H1 (cell line): Measurements from ENCODE around the gene STEAP4. TPM values are rescaled to one million over a fixed set of nuclear protein-coding genes. Genes with fewer than 3 reads are reported as not detected.

Source experiments
- CTCF ChIA-PET: fragments of 300-600 bp; sonication (Branson Sonifier 250); formaldehyde crosslinking; loops from one replicate; lab custom pipeline; 2021; ENCODE audit not compliant: partially characterized antibody; lab: Charles Lee
- POLR2A ChIA-PET: fragments of 300-600 bp; sonication (Branson Sonifier 250); formaldehyde crosslinking; loops from one replicate; lab custom pipeline; 2021; ENCODE audit warnings: inconsistent platforms; ENCODE audit not compliant: partially characterized antibody; lab: Charles Lee
- DNase-seq, 2 experiments: peaks; one replicate each; pipeline versions ENCODE4 v3.0.0 to v3.0.0-alpha.2; 2010 to 2022; ENCODE audit warnings: low spot score in 2 of 2, low read depth in 1 of 2, mixed read lengths in 1 of 2
- FAIRE-seq: peaks from 2 replicates; lab custom pipeline; 2011; peaks lifted over from hg19 to GRCh38; lab: Jason Lieb, UNC
- H2AFZ ChIP-seq: 2 replicates; pipeline ENCODE4 v1.8.1; 2012; ENCODE audit warnings: low read length, inconsistent platforms
- H2AK5ac ChIP-seq: 2 replicates; pipeline ENCODE4 v1.6.1; 2013; ENCODE audit warnings: low read depth, low read length
- H2BK120ac ChIP-seq: replicated peaks from 2 replicates; pipeline ENCODE3; 2013; ENCODE audit warnings: low read depth, low read length, inconsistent platforms
- H2BK12ac ChIP-seq: 2 replicates; pipeline ENCODE4 v1.6.1; 2013; ENCODE audit warnings: low read depth, low read length
- H2BK15ac ChIP-seq: 2 replicates; pipeline ENCODE4 v1.6.1; 2013; ENCODE audit warnings: low read length
- H2BK20ac ChIP-seq: 2 replicates; pipeline ENCODE4 v1.6.1; 2013; ENCODE audit warnings: low read length
- H2BK5ac ChIP-seq: 2 replicates; pipeline ENCODE4 v1.6.1; 2013; ENCODE audit warnings: low read depth, low read length
- H3K14ac ChIP-seq: 2 replicates; pipeline ENCODE4 v1.6.1; 2013; ENCODE audit warnings: inconsistent platforms; ENCODE audit not compliant: insufficient read length
- H3K18ac ChIP-seq: 2 replicates; pipeline ENCODE4 v1.6.1; 2013; ENCODE audit warnings: low read length; ENCODE audit errors: extremely low read depth
- H3K23ac ChIP-seq: 2 replicates; pipeline ENCODE4 v1.6.1; 2013; ENCODE audit warnings: inconsistent platforms; ENCODE audit not compliant: insufficient read length
- H3K23me2 ChIP-seq: 2 replicates; pipeline ENCODE4 v1.6.1; 2013; ENCODE audit warnings: low read depth, low read length
- H3K27ac ChIP-seq: 2 replicates; pipeline ENCODE4 v1.6.1; 2011; ENCODE audit warnings: low read depth, low read length, inconsistent platforms
- H3K27me3 ChIP-seq, 4 experiments: replicated peaks in 1 of 4; 1 replicate in 1 of 4; 2 replicates in 3 of 4; pipeline versions ENCODE4 v1.6.1 to v1.8.1; 2011 to 2013; ENCODE audit warnings: low read length in 3 of 4, mild to moderate bottlenecking in 3 of 4, inconsistent platforms in 2 of 4, mixed read lengths in 2 of 4, moderate library complexity in 1 of 4; ENCODE audit not compliant: control insufficient read depth in 3 of 4, insufficient read depth in 3 of 4; ENCODE audit errors: extremely low read depth in 1 of 4
- H3K36me3 ChIP-seq, 4 experiments: 2 replicates each; pipeline versions ENCODE4 v1.6.1 to v1.8.1; 2011 to 2013; ENCODE audit warnings: mild to moderate bottlenecking in 4 of 4, low read length in 3 of 4, moderate library complexity in 2 of 4, control low read depth in 1 of 4, inconsistent platforms in 1 of 4; ENCODE audit not compliant: insufficient read depth in 4 of 4, control insufficient read depth in 2 of 4
- H3K4ac ChIP-seq: replicated peaks from 2 replicates; pipeline ENCODE3; 2013; ENCODE audit warnings: low read length, low read depth, mixed read lengths, inconsistent platforms; ENCODE audit not compliant: insufficient read length
- H3K4me1 ChIP-seq, 4 experiments: replicated peaks in 1 of 4; 1 replicate in 1 of 4; 2 replicates in 3 of 4; pipeline versions ENCODE4 v1.6.1 to v1.8.1; 2011 to 2013; ENCODE audit warnings: low read length in 3 of 4, inconsistent platforms in 2 of 4, mixed read lengths in 1 of 4; ENCODE audit not compliant: insufficient read depth in 4 of 4, control insufficient read depth in 3 of 4
- H3K4me2 ChIP-seq, 2 experiments: 2 replicates each; pipeline versions ENCODE4 v1.6.1 to v1.8.1; 2011 to 2013; ENCODE audit warnings: low read depth in 2 of 2, low read length in 2 of 2, control low read depth in 1 of 2, inconsistent platforms in 1 of 2, mild to moderate bottlenecking in 1 of 2; ENCODE audit not compliant: insufficient read depth in 1 of 2
- H3K4me3 ChIP-seq, 4 experiments: fragments of 200-600, 300-600 bp in 1 of 4; sonication (generic), shearing (Covaris generic), sonication (Bioruptor Twin) in 1 of 4; 2 replicates each; pipeline versions ENCODE4 v1.5.1 to v1.8.1; 2011 to 2016; ENCODE audit warnings: low read length in 4 of 4, low read depth in 3 of 4, control low read depth in 2 of 4, inconsistent platforms in 2 of 4, mild to moderate bottlenecking in 2 of 4, mixed read lengths in 1 of 4, moderate library complexity in 1 of 4; ENCODE audit not compliant: insufficient read depth in 2 of 4; ENCODE audit errors: extremely low read depth in 1 of 4
- H3K56ac ChIP-seq: replicated peaks from 2 replicates; pipeline ENCODE3; 2013; ENCODE audit warnings: low read depth, mild to moderate bottlenecking, mixed read lengths, low read length, inconsistent platforms; ENCODE audit not compliant: insufficient read length
- H3K79me1 ChIP-seq: 2 replicates; pipeline ENCODE4 v1.6.1; 2013; ENCODE audit warnings: low read depth, low read length, control low read depth
- H3K79me2 ChIP-seq, 2 experiments: 2 replicates each; pipeline versions ENCODE4 v1.6.1 to v1.8.1; 2012 to 2013; ENCODE audit warnings: low read length in 2 of 2, mild to moderate bottlenecking in 2 of 2, inconsistent platforms in 1 of 2; ENCODE audit not compliant: insufficient read depth in 2 of 2, control insufficient read depth in 1 of 2
- H3K9ac ChIP-seq, 4 experiments: replicated peaks in 1 of 4; 1 replicate in 1 of 4; 2 replicates in 3 of 4; pipeline versions ENCODE4 v1.6.1 to v1.8.1; 2011 to 2013; ENCODE audit warnings: low read depth in 3 of 4, low read length in 3 of 4, control low read depth in 2 of 4, mild to moderate bottlenecking in 2 of 4, moderate library complexity in 2 of 4, inconsistent platforms in 1 of 4; ENCODE audit errors: extremely low read depth in 1 of 4
- H3K9me3 ChIP-seq, 2 experiments: 2 replicates each; pipeline versions ENCODE4 v1.6.1 to v1.8.1; 2012 to 2013; ENCODE audit warnings: mild to moderate bottlenecking in 2 of 2, moderate library complexity in 2 of 2, control low read depth in 1 of 2, inconsistent platforms in 1 of 2, low read depth in 1 of 2, low read length in 1 of 2, mixed read lengths in 1 of 2; ENCODE audit not compliant: insufficient read depth in 2 of 2
- H4K20me1 ChIP-seq, 2 experiments: replicated peaks in 1 of 2; 2 replicates each; pipeline versions ENCODE3 to v1.8.1; 2011 to 2013; ENCODE audit warnings: inconsistent platforms in 2 of 2, low read length in 2 of 2, mild to moderate bottlenecking in 1 of 2; ENCODE audit not compliant: insufficient read depth in 2 of 2, control insufficient read depth in 1 of 2
- H4K5ac ChIP-seq: 2 replicates; pipeline ENCODE4 v1.6.1; 2013; ENCODE audit warnings: low read length, low read depth, mixed read lengths, inconsistent platforms; ENCODE audit not compliant: insufficient read length
- H4K8ac ChIP-seq: 2 replicates; pipeline ENCODE4 v1.8.0; 2013; ENCODE audit warnings: mild to moderate bottlenecking, moderate library complexity, low read length, inconsistent platforms; ENCODE audit not compliant: insufficient read depth; ENCODE audit errors: extremely low read depth
- H4K91ac ChIP-seq: replicated peaks from 2 replicates; pipeline ENCODE3; 2013; ENCODE audit warnings: low read length, mixed read lengths, inconsistent platforms; ENCODE audit not compliant: insufficient read length
- BACH1 ChIP-seq: IDR thresholded peaks from 2 replicates; pipeline ENCODE4 v1.6.1; 2012; ENCODE audit warnings: low read length, improper control_type of control experiment
- CHD2 ChIP-seq: IDR thresholded peaks from 2 replicates; pipeline ENCODE4 v1.6.1; 2012; ENCODE audit warnings: low read length, improper control_type of control experiment
- CREB1 ChIP-seq: IDR thresholded peaks from 2 replicates; pipeline ENCODE4 v1.6.1; 2012; ENCODE audit warnings: inconsistent platforms
- CTBP2 ChIP-seq: IDR thresholded peaks from 2 replicates; pipeline ENCODE4 v1.7.0; 2011; ENCODE audit warnings: borderline replicate concordance, mild to moderate bottlenecking, moderate library complexity, mixed read lengths, low read length; ENCODE audit not compliant: insufficient read depth, insufficient read length
- EGR1 ChIP-seq: IDR thresholded peaks from 2 replicates; pipeline ENCODE4 v1.6.1; 2011; ENCODE audit warnings: low read depth, low read length, borderline replicate concordance
- RXRA ChIP-seq: IDR thresholded peaks from 2 replicates; pipeline ENCODE4 v1.6.1; 2011; ENCODE audit warnings: low read depth, mild to moderate bottlenecking, low read length, moderate library complexity; ENCODE audit not compliant: insufficient read depth
- WGBS, 2 experiments: shearing (Covaris generic) in 1 of 2; methylation state at CpG; one replicate each; pipeline versions ENCODE4 v1.1.6 to v1.1.7; 2013 to 2015; ENCODE audit warnings: low lambda C conversion rate in 2 of 2, mixed read lengths in 2 of 2, inconsistent platforms in 1 of 2, low coverage in 1 of 2, missing lambda C conversion rate in 1 of 2; ENCODE audit not compliant: insufficient replicate concordance in 2 of 2, insufficient coverage in 1 of 2, insufficient read length in 1 of 2; ENCODE audit errors: extremely low coverage in 1 of 2, missing lambda C conversion rate in 1 of 2; 5-methylcytosine and 5-hydroxymethylcytosine counted together
- polyA plus RNA-seq, 7 experiments: library from polyadenylated mRNA; depleted of rRNA in 3 of 7; stranded (reverse) in 5 of 7; unstranded in 2 of 7; fragments of >200 nt in 5 of 7; fragments of 200-250 nt in 2 of 7; gene quantifications; 1 replicate in 5 of 7; 2 replicates in 1 of 7; 4 replicates in 1 of 7; pipeline versions ENCODE4 v1.2.1 to v1.2.3, GENCODE V29; 2011 to 2013; ENCODE audit warnings: missing spikeins in 2 of 7, mixed read lengths in 2 of 7
- total RNA-seq: library from RNA; stranded (reverse); fragmentation: NEBNext Ultra II Directional; extraction: Animal tissue kit (Norgen Biotek cat#: 25700); gene quantifications from 2 replicates; pipeline ENCODE4 v1.2.1, GENCODE V29; 2021
- TF ChIP-seq, protein P1 (sequence below): IDR thresholded peaks from 2 replicates; pipeline ENCODE4 v1.6.1; 2012; ENCODE audit warnings: inconsistent platforms

The STEAP4 gene
- total and polyA plus RNA-seq, 2 of the 8 experiments (the other 6 are each of a cell fraction or from before 2014, with no cell fraction given): under 0.01 TPM; not detected in 1

DNA sequence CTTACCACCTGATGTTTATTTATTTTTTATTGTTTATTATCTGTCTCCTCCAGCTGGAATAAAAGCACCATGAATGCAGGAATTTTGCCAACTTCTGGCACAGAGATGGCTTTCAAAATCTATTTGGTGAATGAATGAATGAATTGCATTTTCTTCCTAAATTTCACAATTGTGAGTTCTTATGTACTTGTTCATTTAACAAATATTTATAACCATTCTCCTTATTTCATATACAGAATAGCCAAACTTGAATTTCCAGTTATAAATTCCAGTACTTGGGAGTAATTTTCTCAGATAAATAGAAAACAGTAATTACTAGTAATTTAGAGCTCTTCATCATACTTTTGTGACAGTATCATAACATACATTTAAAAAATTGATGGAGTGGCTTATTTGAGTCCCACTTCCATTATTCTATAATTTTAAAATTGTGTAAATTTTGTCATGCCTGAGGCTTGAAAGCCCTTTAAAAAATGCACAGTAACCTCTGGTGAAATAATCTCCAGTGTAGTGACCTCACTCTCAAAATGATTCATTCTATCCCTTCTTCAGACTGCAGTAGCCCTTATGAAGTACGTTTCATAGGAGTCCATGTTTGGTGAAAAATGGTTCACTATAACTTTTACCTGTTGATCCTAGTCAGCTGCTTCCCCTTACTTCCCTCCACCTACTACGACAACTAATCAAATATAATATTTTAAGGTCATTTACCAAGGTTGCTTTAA lies 46.9 kb downstream of the STEAP4 start:
- Histone ChIP-seq H3K23me2 (no peaks in the 10 kb centered on the region; the same call in 1 of the 2 replicates), H3K23ac (no peak overlapping the region), H3K18ac (no peak overlapping the region), H3K9ac (no peak overlapping the region), H3K27me3 (no peaks in the 10 kb centered on the region), H3K36me3 (no peaks in the 10 kb centered on the region), H3K4ac (no peak overlapping the region), H4K8ac (no peak overlapping the region), H3K27ac (no peak overlapping the region), H4K20me1 (no peaks in the 10 kb centered on the region), H3K4me2 (no peak overlapping the region), H2AFZ (no peak overlapping the region), H3K4me3 (no peak overlapping the region), H3K9me3 (peaks cover 0 to 3% of the 10 kb centered on the region in 2 experiments; a peak in 1 of 4 replicates), H4K5ac (no peak overlapping the region), H3K4me1 (no peaks in the 10 kb centered on the region), H3K14ac (no peak overlapping the region), H2BK120ac (no peak overlapping the region), H2BK15ac (no peak overlapping the region), H3K79me1 (no peaks in the 10 kb centered on the region), H2AK5ac (no peak overlapping the region), H4K91ac (no peak overlapping the region), H3K56ac (no peak overlapping the region), H2BK20ac (no peak overlapping the region), H2BK5ac (no peak overlapping the region), H2BK12ac (no peak overlapping the region), H3K79me2 (no peaks in the 10 kb centered on the region)
- POLR2A ChIA-PET: interaction anchor here (0.6 kb wide), 1 partner anchor 385 kb away, joined by 4 read pairs; no protein-coding TSS in a partner anchor
- no peak for FAIRE-seq
- CTCF ChIA-PET: interaction anchor here (1.0 to 2.4 kb wide), 2 partner anchors 18 to 85 kb away, joined by 3 to 7 read pairs; no protein-coding TSS in a partner anchor
- WGBS, 2 experiments: 85% methylated on average over 2 of the region's 2 CpGs; no CpG with 5 or more reads in 1 of the 2 experiments
- DNase-seq: no peak
- TF ChIP-seq BACH1 (no peak), EGR1 (no peak), CREB1 (no peak), CHD2 (no peak), RXRA (no peak), CTBP2 (no peak)
- TF ChIP-seq, protein P1, sequence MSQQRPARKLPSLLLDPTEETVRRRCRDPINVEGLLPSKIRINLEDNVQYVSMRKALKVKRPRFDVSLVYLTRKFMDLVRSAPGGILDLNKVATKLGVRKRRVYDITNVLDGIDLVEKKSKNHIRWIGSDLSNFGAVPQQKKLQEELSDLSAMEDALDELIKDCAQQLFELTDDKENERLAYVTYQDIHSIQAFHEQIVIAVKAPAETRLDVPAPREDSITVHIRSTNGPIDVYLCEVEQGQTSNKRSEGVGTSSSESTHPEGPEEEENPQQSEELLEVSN: no peak
